Measurements from ENCODE around the gene CLSTN1. TPM values are rescaled to one million over a fixed set of nuclear protein-coding genes. Genes with fewer than 3 reads are reported as not detected.

Gene CLSTN1
- total RNA-seq, 3 donors from 2014 or later: 166 to 275 (median 224) TPM

- DNase-seq (no peak), ATAC-seq (no peak)
- intact Hi-C loops (cut with DNase I, micrococcal nuclease): no loop called here
- no peak for TF ChIP-seq CTCF (IDR thresholded peaks at IDR 0.05)
- Histone ChIP-seq H3K4me3 (no peak overlapping the region), H3K4me1 (ENCODE audit: low read depth) (no peaks in the 10 kb centered on the region), H3K9me3 (no peaks in the 10 kb centered on the region), H3K36me3 (ENCODE audit: low read depth) (peaks cover 48% of the 10 kb centered on the region)
These were observed 91.4 kb downstream of the CLSTN1 start for GRCh38 chr1:9732123-9732971.

GRCh38 chr1:9731561-9731960, 92.2 kb downstream of the CLSTN1 start:
- no peak for TF ChIP-seq CTCF (IDR thresholded peaks at IDR 0.05)
- DNase-seq (no peak), ATAC-seq (no peak)
- Histone ChIP-seq H3K4me3 (no peak overlapping the region), H3K4me1 (ENCODE audit: low read depth) (no peaks in the 10 kb centered on the region), H3K36me3 (ENCODE audit: low read depth) (peaks cover 48% of the 10 kb centered on the region), H3K9me3 (no peaks in the 10 kb centered on the region)
- intact Hi-C loops (cut with DNase I, micrococcal nuclease): no loop called here

GRCh38 chr1:9731051-9731537, 92.7 kb downstream of the CLSTN1 start:
- Histone ChIP-seq H3K9me3 (no peaks in the 10 kb centered on the region), H3K36me3 (ENCODE audit: low read depth) (peaks cover 48% of the 10 kb centered on the region), H3K4me3 (no peak overlapping the region), H3K4me1 (ENCODE audit: low read depth) (no peaks in the 10 kb centered on the region)
- no peak for ATAC-seq
- intact Hi-C loops (cut with DNase I, micrococcal nuclease): no loop called here
- DNase-seq: no peak
- TF ChIP-seq CTCF (IDR thresholded peaks at IDR 0.05): no peak

GRCh38 chr1:9730096-9730901, 93.5 kb downstream of the CLSTN1 start:
- Histone ChIP-seq H3K4me3 (no peak overlapping the region), H3K9me3 (no peaks in the 10 kb centered on the region), H3K4me1 (ENCODE audit: low read depth) (no peaks in the 10 kb centered on the region), H3K36me3 (ENCODE audit: low read depth) (peaks cover 44% of the 10 kb centered on the region)
- ATAC-seq (peak; percentile 46), DNase-seq (peak in 1 of 3 donors; percentile 74)
- no peak for TF ChIP-seq CTCF (IDR thresholded peaks at IDR 0.05)
- intact Hi-C loops (cut with DNase I, micrococcal nuclease): no loop called here

GRCh38 chr1:9729523-9729922, 94.2 kb downstream of the CLSTN1 start:
- intact Hi-C loops (cut with DNase I, micrococcal nuclease): no loop called here
- no peak for TF ChIP-seq CTCF (IDR thresholded peaks at IDR 0.05)
- no peak for ATAC-seq

More at GRCh38 chr1:9729523-9729922, 94.2 kb downstream of the CLSTN1 start:
- Histone ChIP-seq H3K36me3 (ENCODE audit: low read depth) (peaks cover 36% of the 10 kb centered on the region), H3K4me3 (no peak overlapping the region), H3K9me3 (no peaks in the 10 kb centered on the region), H3K4me1 (ENCODE audit: low read depth) (no peaks in the 10 kb centered on the region)
- DNase-seq: no peak
